H1 (cell line): ENCODE measurements around the gene PLPP4. TPM values are rescaled to one million over a fixed set of nuclear protein-coding genes. Genes with fewer than 3 reads are reported as not detected.

Experiments
- CTCF ChIA-PET: fragments of 300-600 bp; sonication (Branson Sonifier 250); formaldehyde crosslinking; loops from one replicate; lab custom pipeline; 2021; ENCODE audit not compliant: partially characterized antibody; lab: Charles Lee
- POLR2A ChIA-PET: fragments of 300-600 bp; sonication (Branson Sonifier 250); formaldehyde crosslinking; loops from one replicate; lab custom pipeline; 2021; ENCODE audit warnings: inconsistent platforms; ENCODE audit not compliant: partially characterized antibody; lab: Charles Lee
- DNase-seq, 2 experiments: peaks; one replicate each; pipeline versions ENCODE4 v3.0.0 to v3.0.0-alpha.2; 2010 to 2022; ENCODE audit warnings: low spot score in 2 of 2, low read depth in 1 of 2, mixed read lengths in 1 of 2
- FAIRE-seq: peaks from 2 replicates; lab custom pipeline; 2011; peaks lifted over from hg19 to GRCh38; lab: Jason Lieb, UNC
- H2AFZ ChIP-seq: 2 replicates; pipeline ENCODE4 v1.8.1; 2012; ENCODE audit warnings: low read length, inconsistent platforms
- H2AK5ac ChIP-seq: 2 replicates; pipeline ENCODE4 v1.6.1; 2013; ENCODE audit warnings: low read depth, low read length
- H2BK120ac ChIP-seq: replicated peaks from 2 replicates; pipeline ENCODE3; 2013; ENCODE audit warnings: low read depth, low read length, inconsistent platforms
- H2BK12ac ChIP-seq: 2 replicates; pipeline ENCODE4 v1.6.1; 2013; ENCODE audit warnings: low read depth, low read length
- H2BK15ac ChIP-seq: 2 replicates; pipeline ENCODE4 v1.6.1; 2013; ENCODE audit warnings: low read length
- H2BK20ac ChIP-seq: 2 replicates; pipeline ENCODE4 v1.6.1; 2013; ENCODE audit warnings: low read length
- H2BK5ac ChIP-seq: 2 replicates; pipeline ENCODE4 v1.6.1; 2013; ENCODE audit warnings: low read depth, low read length
- H3K14ac ChIP-seq: 2 replicates; pipeline ENCODE4 v1.6.1; 2013; ENCODE audit warnings: inconsistent platforms; ENCODE audit not compliant: insufficient read length
- H3K18ac ChIP-seq: 2 replicates; pipeline ENCODE4 v1.6.1; 2013; ENCODE audit warnings: low read length; ENCODE audit errors: extremely low read depth
- H3K23ac ChIP-seq: 2 replicates; pipeline ENCODE4 v1.6.1; 2013; ENCODE audit warnings: inconsistent platforms; ENCODE audit not compliant: insufficient read length
- H3K23me2 ChIP-seq: 2 replicates; pipeline ENCODE4 v1.6.1; 2013; ENCODE audit warnings: low read depth, low read length
- H3K27ac ChIP-seq: 2 replicates; pipeline ENCODE4 v1.6.1; 2011; ENCODE audit warnings: low read depth, low read length, inconsistent platforms
- H3K27me3 ChIP-seq, 4 experiments: replicated peaks in 1 of 4; 1 replicate in 1 of 4; 2 replicates in 3 of 4; pipeline versions ENCODE4 v1.6.1 to v1.8.1; 2011 to 2013; ENCODE audit warnings: low read length in 3 of 4, mild to moderate bottlenecking in 3 of 4, inconsistent platforms in 2 of 4, mixed read lengths in 2 of 4, moderate library complexity in 1 of 4; ENCODE audit not compliant: control insufficient read depth in 3 of 4, insufficient read depth in 3 of 4; ENCODE audit errors: extremely low read depth in 1 of 4
- H3K36me3 ChIP-seq, 4 experiments: 2 replicates each; pipeline versions ENCODE4 v1.6.1 to v1.8.1; 2011 to 2013; ENCODE audit warnings: mild to moderate bottlenecking in 4 of 4, low read length in 3 of 4, moderate library complexity in 2 of 4, control low read depth in 1 of 4, inconsistent platforms in 1 of 4; ENCODE audit not compliant: insufficient read depth in 4 of 4, control insufficient read depth in 2 of 4
- H3K4ac ChIP-seq: replicated peaks from 2 replicates; pipeline ENCODE3; 2013; ENCODE audit warnings: low read length, low read depth, mixed read lengths, inconsistent platforms; ENCODE audit not compliant: insufficient read length
- H3K4me1 ChIP-seq, 4 experiments: replicated peaks in 1 of 4; 1 replicate in 1 of 4; 2 replicates in 3 of 4; pipeline versions ENCODE4 v1.6.1 to v1.8.1; 2011 to 2013; ENCODE audit warnings: low read length in 3 of 4, inconsistent platforms in 2 of 4, mixed read lengths in 1 of 4; ENCODE audit not compliant: insufficient read depth in 4 of 4, control insufficient read depth in 3 of 4
- H3K4me2 ChIP-seq, 2 experiments: 2 replicates each; pipeline versions ENCODE4 v1.6.1 to v1.8.1; 2011 to 2013; ENCODE audit warnings: low read depth in 2 of 2, low read length in 2 of 2, control low read depth in 1 of 2, inconsistent platforms in 1 of 2, mild to moderate bottlenecking in 1 of 2; ENCODE audit not compliant: insufficient read depth in 1 of 2
- H3K4me3 ChIP-seq, 4 experiments: fragments of 200-600, 300-600 bp in 1 of 4; sonication (generic), shearing (Covaris generic), sonication (Bioruptor Twin) in 1 of 4; 2 replicates each; pipeline versions ENCODE4 v1.5.1 to v1.8.1; 2011 to 2016; ENCODE audit warnings: low read length in 4 of 4, low read depth in 3 of 4, control low read depth in 2 of 4, inconsistent platforms in 2 of 4, mild to moderate bottlenecking in 2 of 4, mixed read lengths in 1 of 4, moderate library complexity in 1 of 4; ENCODE audit not compliant: insufficient read depth in 2 of 4; ENCODE audit errors: extremely low read depth in 1 of 4
- H3K56ac ChIP-seq: replicated peaks from 2 replicates; pipeline ENCODE3; 2013; ENCODE audit warnings: low read depth, mild to moderate bottlenecking, mixed read lengths, low read length, inconsistent platforms; ENCODE audit not compliant: insufficient read length
- H3K79me1 ChIP-seq: 2 replicates; pipeline ENCODE4 v1.6.1; 2013; ENCODE audit warnings: low read depth, low read length, control low read depth
- H3K79me2 ChIP-seq, 2 experiments: 2 replicates each; pipeline versions ENCODE4 v1.6.1 to v1.8.1; 2012 to 2013; ENCODE audit warnings: low read length in 2 of 2, mild to moderate bottlenecking in 2 of 2, inconsistent platforms in 1 of 2; ENCODE audit not compliant: insufficient read depth in 2 of 2, control insufficient read depth in 1 of 2
- H3K9ac ChIP-seq, 4 experiments: replicated peaks in 1 of 4; 1 replicate in 1 of 4; 2 replicates in 3 of 4; pipeline versions ENCODE4 v1.6.1 to v1.8.1; 2011 to 2013; ENCODE audit warnings: low read depth in 3 of 4, low read length in 3 of 4, control low read depth in 2 of 4, mild to moderate bottlenecking in 2 of 4, moderate library complexity in 2 of 4, inconsistent platforms in 1 of 4; ENCODE audit errors: extremely low read depth in 1 of 4
- H3K9me3 ChIP-seq, 2 experiments: 2 replicates each; pipeline versions ENCODE4 v1.6.1 to v1.8.1; 2012 to 2013; ENCODE audit warnings: mild to moderate bottlenecking in 2 of 2, moderate library complexity in 2 of 2, control low read depth in 1 of 2, inconsistent platforms in 1 of 2, low read depth in 1 of 2, low read length in 1 of 2, mixed read lengths in 1 of 2; ENCODE audit not compliant: insufficient read depth in 2 of 2
- H4K20me1 ChIP-seq, 2 experiments: replicated peaks in 1 of 2; 2 replicates each; pipeline versions ENCODE3 to v1.8.1; 2011 to 2013; ENCODE audit warnings: inconsistent platforms in 2 of 2, low read length in 2 of 2, mild to moderate bottlenecking in 1 of 2; ENCODE audit not compliant: insufficient read depth in 2 of 2, control insufficient read depth in 1 of 2
- H4K5ac ChIP-seq: 2 replicates; pipeline ENCODE4 v1.6.1; 2013; ENCODE audit warnings: low read length, low read depth, mixed read lengths, inconsistent platforms; ENCODE audit not compliant: insufficient read length
- H4K8ac ChIP-seq: 2 replicates; pipeline ENCODE4 v1.8.0; 2013; ENCODE audit warnings: mild to moderate bottlenecking, moderate library complexity, low read length, inconsistent platforms; ENCODE audit not compliant: insufficient read depth; ENCODE audit errors: extremely low read depth
- H4K91ac ChIP-seq: replicated peaks from 2 replicates; pipeline ENCODE3; 2013; ENCODE audit warnings: low read length, mixed read lengths, inconsistent platforms; ENCODE audit not compliant: insufficient read length
- ATF2 ChIP-seq: IDR thresholded peaks from 2 replicates; pipeline ENCODE4 v1.6.1; 2012; ENCODE audit warnings: low read length, inconsistent platforms
- BCL11A ChIP-seq, 2 experiments: IDR thresholded peaks; one replicate each; pipeline ENCODE4 v1.6.1; 2011; ENCODE audit warnings: low read depth in 2 of 2, low read length in 2 of 2, mild to moderate bottlenecking in 2 of 2
- EGR1 ChIP-seq: IDR thresholded peaks from 2 replicates; pipeline ENCODE4 v1.6.1; 2011; ENCODE audit warnings: low read depth, low read length, borderline replicate concordance
- FOSL1 ChIP-seq: IDR thresholded peaks from 2 replicates; pipeline ENCODE4 v1.6.1; 2011; ENCODE audit warnings: mild to moderate bottlenecking, low read depth, low read length, moderate library complexity; ENCODE audit not compliant: insufficient read depth
- HDAC2 ChIP-seq, 2 experiments: fragments of 300-600 bp in 1 of 2; sonication (generic) in 1 of 2; IDR thresholded peaks; 2 replicates each; pipeline ENCODE4 v1.6.1; 2011 to 2012; ENCODE audit warnings: low read depth in 2 of 2, low read length in 2 of 2, mild to moderate bottlenecking in 2 of 2, moderate library complexity in 2 of 2, borderline replicate concordance in 1 of 2, inconsistent platforms in 1 of 2
- JUN ChIP-seq: IDR thresholded peaks from 2 replicates; pipeline ENCODE4 v1.6.1; 2011; ENCODE audit warnings: low read depth, mild to moderate bottlenecking, improper control_type of control experiment, low read length
- KDM1A ChIP-seq: fragments of 200-600, 300-600 bp; sonication (generic); IDR thresholded peaks from 2 replicates; pipeline ENCODE4 v1.7.1; 2016; ENCODE audit warnings: mild to moderate bottlenecking, low read length, borderline replicate concordance
- PHF8 ChIP-seq: fragments of 200-600 bp; sonication (generic); conservative IDR thresholded peaks from 2 replicates; pipeline ENCODE4 v1.7.1; 2012; ENCODE audit warnings: low read depth, mild to moderate bottlenecking, inconsistent platforms, low read length, moderate library complexity
- TAF1 ChIP-seq: IDR thresholded peaks from 2 replicates; pipeline ENCODE4 v1.6.1; 2011; ENCODE audit warnings: mild to moderate bottlenecking, low read depth, low read length
- TCF12 ChIP-seq: IDR thresholded peaks from 2 replicates; pipeline ENCODE4 v1.6.1; 2011; ENCODE audit warnings: low read depth, mild to moderate bottlenecking, low read length
- USF2 ChIP-seq: IDR thresholded peaks from 2 replicates; pipeline ENCODE4 v1.6.1; 2011; ENCODE audit warnings: low read length, improper control_type of control experiment
- WGBS, 2 experiments: shearing (Covaris generic) in 1 of 2; methylation state at CpG; one replicate each; pipeline versions ENCODE4 v1.1.6 to v1.1.7; 2013 to 2015; ENCODE audit warnings: low lambda C conversion rate in 2 of 2, mixed read lengths in 2 of 2, inconsistent platforms in 1 of 2, low coverage in 1 of 2, missing lambda C conversion rate in 1 of 2; ENCODE audit not compliant: insufficient replicate concordance in 2 of 2, insufficient coverage in 1 of 2, insufficient read length in 1 of 2; ENCODE audit errors: extremely low coverage in 1 of 2, missing lambda C conversion rate in 1 of 2; 5-methylcytosine and 5-hydroxymethylcytosine counted together
- polyA plus RNA-seq, 7 experiments: library from polyadenylated mRNA; depleted of rRNA in 3 of 7; stranded (reverse) in 5 of 7; unstranded in 2 of 7; fragments of >200 nt in 5 of 7; fragments of 200-250 nt in 2 of 7; gene quantifications; 1 replicate in 5 of 7; 2 replicates in 1 of 7; 4 replicates in 1 of 7; pipeline versions ENCODE4 v1.2.1 to v1.2.3, GENCODE V29; 2011 to 2013; ENCODE audit warnings: missing spikeins in 2 of 7, mixed read lengths in 2 of 7
- total RNA-seq: library from RNA; stranded (reverse); fragmentation: NEBNext Ultra II Directional; extraction: Animal tissue kit (Norgen Biotek cat#: 25700); gene quantifications from 2 replicates; pipeline ENCODE4 v1.2.1, GENCODE V29; 2021

The PLPP4 gene
- total and polyA plus RNA-seq, 2 of the 8 experiments (the other 6 are each of a cell fraction or from before 2014, with no cell fraction given): 0.30 TPM; not detected in 1

GRCh38 chr10:120582753-120583152 is 125.7 kb downstream of the PLPP4 start:
- Histone ChIP-seq H2AK5ac (no peak overlapping the region), H3K4me2 (no peak overlapping the region), H3K4me1 (peaks cover 0 to 2% (median 0%) of the 10 kb centered on the region in 4 experiments; a peak in 1 of 7 replicates), H3K27me3 (no peaks in the 10 kb centered on the region; a peak in 1 of 7 replicates), H3K18ac (no peak overlapping the region), H4K5ac (no peak overlapping the region), H3K36me3 (no peaks in the 10 kb centered on the region), H4K20me1 (no peaks in the 10 kb centered on the region), H3K4ac (no peak overlapping the region), H3K9ac (no peak overlapping the region), H2BK12ac (no peak overlapping the region), H2BK15ac (no peak overlapping the region), H3K9me3 (no peaks in the 10 kb centered on the region), H2BK5ac (no peak overlapping the region), H3K23ac (no peak overlapping the region), H3K79me1 (no peaks in the 10 kb centered on the region), H3K79me2 (no peaks in the 10 kb centered on the region), H3K14ac (no peak overlapping the region), H2BK20ac (no peak overlapping the region), H4K91ac (no peak overlapping the region), H4K8ac (no peak overlapping the region), H2AFZ (no peak overlapping the region), H3K23me2 (no peaks in the 10 kb centered on the region; the same call in 1 of the 2 replicates), H3K4me3 (no peak overlapping the region), H2BK120ac (no peak overlapping the region), H3K27ac (no peak overlapping the region), H3K56ac (no peak overlapping the region)
- DNase-seq: no peak
- FAIRE-seq: no peak
- WGBS, 2 experiments: 94% methylated on average over 2 of the region's 2 CpGs; no CpG with 5 or more reads in 1 of the 2 experiments
- ChIA-PET CTCF (interaction anchor here (1.1 to 1.5 kb wide), 2 partner anchors 11 to 26 kb away, joined by 3 read pairs; no protein-coding TSS in a partner anchor), POLR2A (interaction anchor here (0.8 kb wide), 1 partner anchor 11 kb away, joined by 3 read pairs; no protein-coding TSS in a partner anchor)
- no peak for TF ChIP-seq JUN
- no peak for TF ChIP-seq PHF8
- TF ChIP-seq TAF1: no peak
- no peak for TF ChIP-seq USF2
- no peak for TF ChIP-seq BCL11A (IDR thresholded peaks at IDR 0.05; ENCODE audit: low read depth in 2 of 2, low read length in 2 of 2)
- no peak for TF ChIP-seq EGR1
- no peak for TF ChIP-seq TCF12
- no peak for TF ChIP-seq FOSL1
- no peak for TF ChIP-seq ATF2
- no peak for TF ChIP-seq KDM1A
- TF ChIP-seq HDAC2 (IDR thresholded peaks at IDR 0.05; ENCODE audit: borderline replicate concordance in 1 of 2, low read depth in 2 of 2, low read length in 2 of 2): no peak
